HFF-Myc (cell line): ENCODE data around the gene FOXN3.

Source experiments
- DNase-seq: peaks from one replicate; pipeline ENCODE4 v3.0.0-alpha.2; 2011; ENCODE audit warnings: low read depth; ENCODE audit errors: extremely low read depth
- H3K4me3 ChIP-seq: replicated peaks from 2 replicates; pipeline ENCODE4 v1.5.1; 2011; ENCODE audit warnings: low read depth, mild to moderate bottlenecking, control low read depth, low read length
- CTCF ChIP-seq: IDR thresholded peaks from 2 replicates; pipeline ENCODE4 v1.5.1; 2012; ENCODE audit warnings: mild to moderate bottlenecking, low read depth, low read length, control low read depth; ENCODE audit errors: missing control alignments

Gene FOXN3

DNA sequence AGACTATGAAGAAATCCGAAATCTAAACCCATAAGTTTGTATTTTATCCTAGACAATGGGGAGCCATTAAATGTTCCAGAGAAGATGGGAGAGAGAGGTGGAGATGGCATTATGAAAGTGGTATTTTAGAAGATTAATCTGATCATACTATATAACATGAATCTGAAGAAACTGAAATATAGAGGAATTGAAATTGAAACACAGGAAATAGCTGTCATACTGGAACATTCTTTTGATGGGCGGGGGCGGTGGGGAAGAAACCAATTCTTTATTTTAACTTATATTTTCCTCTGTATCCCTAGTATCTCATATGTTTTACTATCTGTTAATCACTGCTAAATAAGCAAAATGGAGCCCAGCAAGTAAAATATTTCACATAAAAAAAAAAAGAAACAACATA lies 27.0 kb upstream of the FOXN3 start:
- no peak overlapping the region for H3K4me3 ChIP-seq
- DNase-seq = no peak
- TF ChIP-seq CTCF = no peak

DNA sequence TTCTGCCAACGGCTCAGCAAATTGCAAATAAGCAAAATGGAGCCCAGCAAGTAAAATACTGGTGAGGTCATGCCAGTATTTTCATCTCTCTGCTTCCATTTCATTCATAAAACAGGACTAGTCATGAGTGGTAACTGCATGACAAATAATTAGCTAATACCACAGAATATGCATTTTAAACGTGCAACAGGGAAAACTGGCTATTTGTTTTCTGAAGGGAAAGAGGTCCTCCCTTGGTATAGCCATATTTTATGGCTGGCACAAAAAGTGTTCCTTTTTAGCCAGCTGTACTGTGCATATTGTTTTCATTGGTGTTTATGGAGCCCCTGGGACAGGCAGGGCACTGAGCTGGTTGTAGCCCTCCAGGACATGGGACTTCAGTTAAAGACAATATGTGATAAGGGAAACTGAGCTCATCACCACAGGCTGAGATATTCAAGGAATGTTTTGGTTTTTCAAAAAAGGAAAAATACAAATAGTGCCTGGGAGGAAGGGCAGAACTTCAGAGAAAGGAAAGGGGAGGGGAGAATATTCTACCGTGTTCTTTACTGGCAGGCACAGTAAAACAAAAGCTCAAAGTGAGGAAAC lies 26.1 kb upstream of the FOXN3 start:
- H3K4me3 ChIP-seq = no peak overlapping the region
- TF ChIP-seq CTCF = no peak
- no peak for DNase-seq

DNA sequence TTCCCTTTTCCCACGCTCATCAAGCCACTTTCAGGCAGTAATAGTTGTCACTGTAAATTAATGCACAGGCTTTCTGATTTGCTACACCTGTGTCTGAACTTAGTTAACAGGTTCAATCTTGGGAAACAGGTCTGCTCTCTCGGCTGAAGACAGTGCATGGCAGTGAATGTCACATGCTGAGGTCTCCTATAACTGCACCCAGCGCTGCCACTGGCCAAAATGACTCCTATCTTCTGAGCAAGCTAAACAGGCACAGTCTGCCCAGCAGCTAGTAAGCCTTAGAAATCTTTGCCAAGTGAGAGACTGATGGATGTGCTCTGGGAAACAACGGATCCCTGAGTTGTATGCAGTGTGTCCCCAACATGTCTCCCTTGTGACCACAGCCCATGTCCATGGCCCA lies 25.2 kb upstream of the FOXN3 start:
- no peak overlapping the region for H3K4me3 ChIP-seq

GRCh38 chr14:89440986-89441909 lies 24.2 kb upstream of the FOXN3 start:
- no peak for DNase-seq
- no peak for TF ChIP-seq CTCF
- no peak overlapping the region for H3K4me3 ChIP-seq

More for the DNA sequence above, 25.2 kb upstream of the FOXN3 start:
- no peak for TF ChIP-seq CTCF
- no peak for DNase-seq

GRCh38 chr14:89435892-89436656 lies 19.0 kb upstream of the FOXN3 start:
- no peak for DNase-seq
- TF ChIP-seq CTCF = no peak
- H3K4me3 ChIP-seq = no peak overlapping the region

DNA sequence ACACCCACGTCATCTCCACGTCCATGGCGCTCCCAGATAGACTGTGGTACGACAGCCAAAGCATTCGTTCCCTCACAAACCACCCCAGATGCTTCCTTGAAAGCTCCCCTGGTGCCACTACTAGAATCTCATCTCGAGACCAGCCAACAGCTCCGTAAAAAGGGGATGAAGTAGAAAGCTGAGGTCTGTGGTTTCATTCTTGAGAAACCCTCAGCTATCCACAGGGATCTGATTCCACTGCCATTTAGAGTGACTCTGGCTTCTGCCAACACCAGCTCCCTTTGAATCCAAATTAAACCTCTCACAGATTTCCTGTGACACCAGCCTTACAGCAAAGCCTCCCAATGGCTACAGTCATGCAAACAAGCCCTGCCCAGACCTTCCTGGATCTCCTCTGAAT lies 18.5 kb upstream of the FOXN3 start:
- TF ChIP-seq CTCF = no peak
- no peak overlapping the region for H3K4me3 ChIP-seq
- no peak for DNase-seq
